Testis (tissue), 2 donors: ENCODE measurements around the gene ALDH1B1.

Source experiments
- CTCF ChIP-seq, 3 experiments: fragments of 450-650 bp in 2 of 3; fragments of 200-600 bp in 1 of 3; sonication (generic) in 1 of 3; IDR thresholded peaks; one replicate each; pipeline ENCODE4 v1.5.1; 2016 to 2019; ENCODE audit warnings: antibody characterized with exemption in 3 of 3, mild to moderate bottlenecking in 2 of 3, moderate library complexity in 1 of 3
- POLR2A ChIP-seq: fragments of 450-650 bp; IDR thresholded peaks from one replicate; pipeline ENCODE4 v1.6.1; 2017; ENCODE audit warnings: antibody characterized with exemption, mild to moderate bottlenecking, moderate library complexity

- TF ChIP-seq POLR2A (no peak), CTCF (IDR thresholded peaks at IDR 0.05) (no peak)
Measured at GRCh38 chr9:38368731-38369130, 23.8 kb upstream of the ALDH1B1 start.
